H1 (cell line): ENCODE measurements around the gene SLIT3. TPM values are rescaled to one million over a fixed set of nuclear protein-coding genes. Genes with fewer than 3 reads are reported as not detected.

Source experiments
- CHD7 ChIP-seq: fragments of 300-600 bp; sonication (generic); IDR thresholded peaks from 2 replicates; pipeline ENCODE4 v1.7.1; 2012; ENCODE audit warnings: low read length, moderate library complexity, mild to moderate bottlenecking, inconsistent platforms; ENCODE audit not compliant: insufficient replicate concordance
- E2F6 ChIP-seq: IDR thresholded peaks from 2 replicates; pipeline ENCODE4 v1.6.1; 2012; ENCODE audit warnings: inconsistent platforms
- EGR1 ChIP-seq: IDR thresholded peaks from 2 replicates; pipeline ENCODE4 v1.6.1; 2011; ENCODE audit warnings: low read depth, low read length, borderline replicate concordance
- NRF1 ChIP-seq: IDR thresholded peaks from 2 replicates; pipeline ENCODE4 v1.6.1; 2011; ENCODE audit warnings: mild to moderate bottlenecking, low read depth, low read length, improper control_type of control experiment
- RXRA ChIP-seq: IDR thresholded peaks from 2 replicates; pipeline ENCODE4 v1.6.1; 2011; ENCODE audit warnings: low read depth, mild to moderate bottlenecking, low read length, moderate library complexity; ENCODE audit not compliant: insufficient read depth
- SP2 ChIP-seq: IDR thresholded peaks from 2 replicates; pipeline ENCODE4 v1.6.1; 2012; ENCODE audit warnings: mild to moderate bottlenecking, low read length, inconsistent platforms
- TAF1 ChIP-seq: IDR thresholded peaks from 2 replicates; pipeline ENCODE4 v1.6.1; 2011; ENCODE audit warnings: mild to moderate bottlenecking, low read depth, low read length
- TEAD4 ChIP-seq: IDR thresholded peaks from 2 replicates; pipeline ENCODE4 v1.6.1; 2012; ENCODE audit warnings: low read depth, low read length, inconsistent platforms, mixed read lengths
- polyA plus RNA-seq, 7 experiments: library from polyadenylated mRNA; depleted of rRNA in 3 of 7; stranded (reverse) in 5 of 7; unstranded in 2 of 7; fragments of >200 nt in 5 of 7; fragments of 200-250 nt in 2 of 7; gene quantifications; 1 replicate in 5 of 7; 2 replicates in 1 of 7; 4 replicates in 1 of 7; pipeline versions ENCODE4 v1.2.1 to v1.2.3, GENCODE V29; 2011 to 2013; ENCODE audit warnings: missing spikeins in 2 of 7, mixed read lengths in 2 of 7
- total RNA-seq: library from RNA; stranded (reverse); fragmentation: NEBNext Ultra II Directional; extraction: Animal tissue kit (Norgen Biotek cat#: 25700); gene quantifications from 2 replicates; pipeline ENCODE4 v1.2.1, GENCODE V29; 2021

Gene SLIT3
- total and polyA plus RNA-seq, 2 of the 8 experiments (the other 6 are each of a cell fraction or from before 2014, with no cell fraction given): 1.1 to 1.2 TPM

- TF ChIP-seq CHD7 (no peak), SP2 (no peak), E2F6 (no peak), TAF1 (no peak), RXRA (no peak), NRF1 (no peak), EGR1 (no peak), TEAD4 (no peak)
These were observed 631.8 kb downstream of the SLIT3 start (continued) for GRCh38 chr5:168669156-168669555.
